Parathyroid adenoma (tissue), 2 donors: ENCODE results near the gene SOWAHB.

Source experiments
- H2AFZ ChIP-seq: fragments of 300-600 bp; sonication (generic); one replicate; pipeline ENCODE4 v1.7.0; 2017; ENCODE audit warnings: antibody characterized with exemption, mild to moderate bottlenecking
- H3K27ac ChIP-seq: fragments of 300-600 bp; sonication (generic); one replicate; pipeline ENCODE4 v1.7.0; 2017
- H3K27me3 ChIP-seq: fragments of 300-600 bp; sonication (generic); one replicate; pipeline ENCODE4 v1.7.0; 2017; ENCODE audit warnings: low read length; ENCODE audit not compliant: control insufficient read depth, insufficient read depth
- H3K36me3 ChIP-seq: fragments of 300-600 bp; sonication (generic); one replicate; pipeline ENCODE4 v1.7.0; 2017; ENCODE audit warnings: low read length; ENCODE audit not compliant: control insufficient read depth, insufficient read depth
- H3K4me1 ChIP-seq: fragments of 300-600 bp; sonication (generic); one replicate; pipeline ENCODE4 v1.7.0; 2017; ENCODE audit warnings: control low read depth
- H3K4me2 ChIP-seq: fragments of 300-600 bp; sonication (generic); one replicate; pipeline ENCODE4 v1.7.0; 2017; ENCODE audit warnings: low read length
- H3K4me3 ChIP-seq: fragments of 300-600 bp; sonication (generic); one replicate; pipeline ENCODE4 v1.7.0; 2017; ENCODE audit warnings: low read depth, low read length
- H3K79me2 ChIP-seq: fragments of 300-600 bp; sonication (generic); one replicate; pipeline ENCODE4 v1.7.0; 2017; ENCODE audit warnings: control low read depth
- H3K9ac ChIP-seq: fragments of 300-600 bp; sonication (generic); one replicate; pipeline ENCODE4 v1.7.0; 2017; ENCODE audit warnings: mild to moderate bottlenecking
- H3K9me3 ChIP-seq: fragments of 300-600 bp; sonication (generic); one replicate; pipeline ENCODE4 v1.7.0; 2017; ENCODE audit warnings: low read length; ENCODE audit not compliant: control insufficient read depth
- CTCF ChIP-seq: fragments of 300-600 bp; sonication (generic); IDR thresholded peaks from one replicate; pipeline ENCODE4 v1.7.0; 2017; ENCODE audit warnings: antibody characterized with exemption, mild to moderate bottlenecking
- donor health status: primary hyperparathyroidism.

The SOWAHB gene

GRCh38 chr4:76896614-76897535 lies 1.1 kb downstream of the SOWAHB start:
- Histone ChIP-seq H3K27ac (peak overlapping the region; percentile 81), H3K27me3 (no peaks in the 10 kb centered on the region), H3K4me2 (peak overlapping the region; percentile 91), H2AFZ (peak overlapping the region; percentile 91), H3K4me1 (no peaks in the 10 kb centered on the region), H3K4me3 (peak overlapping the region; percentile 65), H3K36me3 (no peaks in the 10 kb centered on the region), H3K79me2 (no peaks in the 10 kb centered on the region), H3K9ac (no peak overlapping the region), H3K9me3 (no peaks in the 10 kb centered on the region)
- TF ChIP-seq CTCF = no peak

GRCh38 chr4:76896048-76896447 lies 1.9 kb downstream of the SOWAHB start:
- Histone ChIP-seq H2AFZ (no peak overlapping the region), H3K4me2 (no peak overlapping the region), H3K9me3 (no peaks in the 10 kb centered on the region), H3K36me3 (no peaks in the 10 kb centered on the region), H3K79me2 (no peaks in the 10 kb centered on the region), H3K27me3 (no peaks in the 10 kb centered on the region), H3K4me3 (no peak overlapping the region), H3K4me1 (no peaks in the 10 kb centered on the region), H3K9ac (no peak overlapping the region), H3K27ac (no peak overlapping the region)
- no peak for TF ChIP-seq CTCF

- no peaks in the 10 kb centered on the region for H3K4me1 ChIP-seq
- H3K9me3 ChIP-seq = no peaks in the 10 kb centered on the region
- no peak overlapping the region for H3K4me3 ChIP-seq
- H3K4me2 ChIP-seq = no peak overlapping the region
- no peak overlapping the region for H3K27ac ChIP-seq
- TF ChIP-seq CTCF = no peak
- H3K79me2 ChIP-seq = no peaks in the 10 kb centered on the region
- no peaks in the 10 kb centered on the region for H3K27me3 ChIP-seq
- H3K36me3 ChIP-seq = no peaks in the 10 kb centered on the region
- H3K9ac ChIP-seq = no peak overlapping the region
- no peak overlapping the region for H2AFZ ChIP-seq
These were observed 2.3 kb downstream of the SOWAHB start for GRCh38 chr4:76895619-76896018.

- H3K79me2 ChIP-seq = no peaks in the 10 kb centered on the region
- no peak overlapping the region for H3K27ac ChIP-seq
- no peaks in the 10 kb centered on the region for H3K9me3 ChIP-seq
- no peaks in the 10 kb centered on the region for H3K36me3 ChIP-seq
- no peak overlapping the region for H3K9ac ChIP-seq
- H3K4me3 ChIP-seq = no peak overlapping the region
- TF ChIP-seq CTCF = no peak
- no peak overlapping the region for H3K4me2 ChIP-seq
- no peak overlapping the region for H2AFZ ChIP-seq
- no peaks in the 10 kb centered on the region for H3K4me1 ChIP-seq
- no peaks in the 10 kb centered on the region for H3K27me3 ChIP-seq
These were observed 3.2 kb downstream of the SOWAHB start for GRCh38 chr4:76894537-76895255.
